ENCODE results near the gene CNTN5. TPM values are rescaled to one million over a fixed set of nuclear protein-coding genes. Genes with fewer than 3 reads are reported as not detected.

The CNTN5 gene
- total RNA-seq, 1 experiment from 2014 or later, result not detected

GRCh38 chr11:100383357-100383865 lies 1362.7 kb downstream of the CNTN5 start:
- Mint-ChIP-seq H3K4me1 (ENCODE audit: insufficient read depth, unreplicated experiment) (no peaks in the 10 kb centered on the region), H3K27me3 (ENCODE audit: insufficient read depth, unreplicated experiment) (no peaks in the 10 kb centered on the region), H3K36me3 (ENCODE audit: insufficient read depth, unreplicated experiment) (no peaks in the 10 kb centered on the region), H3K27ac (ENCODE audit: low read depth, unreplicated experiment) (no peak overlapping the region), H3K9me3 (ENCODE audit: unreplicated experiment) (peaks cover 22% of the 10 kb centered on the region), H3K4me3 (ENCODE audit: unreplicated experiment) (no peak overlapping the region)
- intact Hi-C loops (cut with micrococcal nuclease), result no loop called here
- no peak for TF ChIP-seq CTCF (IDR thresholded peaks at IDR 0.05; ENCODE audit: unreplicated experiment)
- no peak for DNase-seq (ENCODE audit: unreplicated experiment)
- BruUV-seq (replicated peaks), result no TSS peak
- POLR2A ChIA-PET, result no interaction called here
- CTCF ChIA-PET, result no interaction called here

GRCh38 chr11:100396266-100396665 lies 1375.5 kb downstream of the CNTN5 start:
- intact Hi-C loops (cut with micrococcal nuclease), result no loop called here
- TF ChIP-seq CTCF (IDR thresholded peaks at IDR 0.05; ENCODE audit: unreplicated experiment), result no peak

GRCh38 chr11:100397401-100397800 lies 1376.7 kb downstream of the CNTN5 start:
- no peaks in the 10 kb centered on the region for H3K36me3 Mint-ChIP-seq (ENCODE audit: insufficient read depth, unreplicated experiment)
- DNase-seq (ENCODE audit: unreplicated experiment), result no peak
- no TSS peak for BruUV-seq (replicated peaks)
- ChIA-PET POLR2A (no interaction called here), CTCF (interaction anchor here (0.6 kb wide), 1 partner anchor 270 kb away, joined by 3 read pairs; no protein-coding TSS in a partner anchor)
- no peak for TF ChIP-seq CTCF (IDR thresholded peaks at IDR 0.05; ENCODE audit: unreplicated experiment)
- no peak overlapping the region for H3K27ac Mint-ChIP-seq (ENCODE audit: low read depth, unreplicated experiment)
- H3K4me3 Mint-ChIP-seq (ENCODE audit: unreplicated experiment), result no peak overlapping the region
- no peaks in the 10 kb centered on the region for H3K27me3 Mint-ChIP-seq (ENCODE audit: insufficient read depth, unreplicated experiment)
- H3K4me1 Mint-ChIP-seq (ENCODE audit: insufficient read depth, unreplicated experiment), result no peaks in the 10 kb centered on the region
- intact Hi-C loops (cut with micrococcal nuclease), result no loop called here
- peaks cover 14% of the 10 kb centered on the region for H3K9me3 Mint-ChIP-seq (ENCODE audit: unreplicated experiment)

More at GRCh38 chr11:100396266-100396665, 1375.5 kb downstream of the CNTN5 start:
- Mint-ChIP-seq H3K9me3 (ENCODE audit: unreplicated experiment) (peaks cover 8% of the 10 kb centered on the region), H3K27me3 (ENCODE audit: insufficient read depth, unreplicated experiment) (no peaks in the 10 kb centered on the region), H3K27ac (ENCODE audit: low read depth, unreplicated experiment) (no peak overlapping the region), H3K4me3 (ENCODE audit: unreplicated experiment) (no peak overlapping the region), H3K36me3 (ENCODE audit: insufficient read depth, unreplicated experiment) (no peaks in the 10 kb centered on the region), H3K4me1 (ENCODE audit: insufficient read depth, unreplicated experiment) (no peaks in the 10 kb centered on the region)
- no TSS peak for BruUV-seq (replicated peaks)
- CTCF ChIA-PET, result interaction anchor here (1.2 kb wide), 1 partner anchor 530 kb away, joined by 6 read pairs; no protein-coding TSS in a partner anchor
- DNase-seq (ENCODE audit: unreplicated experiment), result no peak
- POLR2A ChIA-PET, result no interaction called here

- no peaks in the 10 kb centered on the region for H3K4me1 Mint-ChIP-seq (ENCODE audit: insufficient read depth, unreplicated experiment)
- no TSS peak for BruUV-seq (replicated peaks)
- no peak for DNase-seq (ENCODE audit: unreplicated experiment)
- no peak for TF ChIP-seq CTCF (IDR thresholded peaks at IDR 0.05; ENCODE audit: unreplicated experiment)
- no peak overlapping the region for H3K4me3 Mint-ChIP-seq (ENCODE audit: unreplicated experiment)
- ChIA-PET CTCF (interaction anchor here (0.6 kb wide), 1 partner anchor 335 kb away, joined by 3 read pairs; no protein-coding TSS in a partner anchor), POLR2A (interaction anchor here (0.7 kb wide), 1 partner anchor 79 kb away, joined by 3 read pairs; no protein-coding TSS in a partner anchor)
- H3K27me3 Mint-ChIP-seq (ENCODE audit: insufficient read depth, unreplicated experiment), result no peaks in the 10 kb centered on the region
- intact Hi-C loops (cut with micrococcal nuclease), result loop anchor here (10.0 kb wide), 1 partner anchor 509 kb away; no protein-coding TSS in a partner anchor
- no peaks in the 10 kb centered on the region for H3K36me3 Mint-ChIP-seq (ENCODE audit: insufficient read depth, unreplicated experiment)
- no peak overlapping the region for H3K27ac Mint-ChIP-seq (ENCODE audit: low read depth, unreplicated experiment)
- H3K9me3 Mint-ChIP-seq (ENCODE audit: unreplicated experiment), result peaks cover 14% of the 10 kb centered on the region
Observed at GRCh38 chr11:100403816-100404215, 1383.1 kb downstream of the CNTN5 start.

Measured in MCF 10A (cell line).